Daoy (cell line): ENCODE data around the gene OR5H2. TPM values are rescaled to one million over a fixed set of nuclear protein-coding genes. Genes with fewer than 3 reads are reported as not detected.
"Not testable (repeated sequence)": the region's sequence is repeated elsewhere in the genome, so short reads cannot be mapped to it uniquely, and the experiment has no call there.

ENCODE experiments used
- DNase-seq: peaks from one replicate; pipeline ENCODE4 v3.0.0-alpha.2; 2015; ENCODE audit warnings: low read depth
- total RNA-seq: library from RNA; depleted of rRNA; stranded (reverse); fragments of >200 nt; shearing (Covaris generic); gene quantifications from 2 replicates; pipeline ENCODE4 v1.2.3, GENCODE V29; 2014; rRNA removed

Gene OR5H2
- not detected in 2 replicates for total RNA-seq

GRCh38 chr3:98282205-98282604, at the start of gene OR5H2:
Gene OR5H2, plus strand, starts transcription at chr3:98282505. Its CDS starts 398 bp downstream, at chr3:98282903.
- no peak for DNase-seq

DNA sequence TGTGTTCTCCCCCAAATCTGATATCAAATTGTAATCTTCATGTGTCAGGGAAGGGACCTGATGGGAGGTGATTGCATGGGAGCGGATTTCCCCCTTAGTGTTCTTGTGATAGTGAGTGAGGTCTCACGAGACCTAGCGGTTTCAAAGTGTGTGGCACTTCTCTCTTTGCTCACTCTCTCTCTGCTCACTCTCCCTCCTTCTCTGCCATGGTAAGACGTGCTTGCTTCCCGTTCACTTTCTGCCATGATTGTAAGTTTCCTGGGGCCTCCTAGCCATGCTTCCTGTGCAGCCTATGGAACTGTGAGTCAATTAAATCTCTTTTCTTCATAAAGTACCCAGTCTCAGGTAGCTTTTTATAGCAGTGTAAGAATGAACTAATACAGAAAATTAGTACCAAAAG, 48.8 kb upstream of the OR5H2 start:
- no peak for DNase-seq

DNA sequence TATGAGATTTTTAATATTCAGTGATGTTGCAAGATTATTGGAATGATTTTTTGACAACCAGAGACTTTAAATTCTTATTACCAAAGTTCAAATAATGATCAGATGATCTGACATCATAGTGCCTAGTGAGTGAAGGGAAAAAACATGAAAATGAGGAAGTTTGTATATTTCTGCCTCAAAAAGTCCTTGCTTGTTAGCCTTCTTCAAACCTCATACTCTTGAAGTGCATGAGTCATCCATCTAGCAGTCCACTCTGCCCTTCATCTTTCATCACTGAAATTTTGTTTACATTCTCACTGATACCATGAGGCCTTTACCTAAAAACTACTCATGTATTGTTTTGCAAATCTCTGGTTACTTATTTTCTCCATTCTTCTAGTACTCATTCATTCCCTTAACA, 42.2 kb upstream of the OR5H2 start:
- DNase-seq = no peak

- DNase-seq = no peak
Measured at GRCh38 chr3:98242155-98242554, 40.1 kb upstream of the OR5H2 start.

DNA sequence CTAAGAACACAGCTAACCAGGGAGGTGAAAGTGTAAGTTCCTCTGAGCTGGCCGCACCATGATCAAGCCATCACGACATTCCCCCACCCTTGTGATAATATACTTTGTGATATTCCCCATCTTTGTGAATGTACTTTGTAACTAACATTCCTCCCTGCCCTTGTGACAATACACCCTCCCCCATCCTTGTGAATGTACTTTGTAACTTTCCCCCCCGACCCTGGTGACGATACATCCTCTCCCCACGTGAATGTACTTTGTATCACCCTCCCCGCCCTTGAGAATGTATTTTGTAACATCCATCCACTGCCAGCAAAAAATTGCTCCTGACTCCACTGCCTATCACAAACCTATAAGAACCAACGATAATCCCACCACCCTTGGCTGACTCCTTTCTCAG, 38.5 kb upstream of the OR5H2 start:
- DNase-seq = no peak

- DNase-seq = peak; percentile 39
Measured at GRCh38 chr3:98246142-98246541, 36.2 kb upstream of the OR5H2 start.

- not testable (repeated sequence) for DNase-seq
Measured at GRCh38 chr3:98256026-98256425, 26.3 kb upstream of the OR5H2 start.

- DNase-seq = no peak
Measured at GRCh38 chr3:98259707-98260106, 22.6 kb upstream of the OR5H2 start.

DNA sequence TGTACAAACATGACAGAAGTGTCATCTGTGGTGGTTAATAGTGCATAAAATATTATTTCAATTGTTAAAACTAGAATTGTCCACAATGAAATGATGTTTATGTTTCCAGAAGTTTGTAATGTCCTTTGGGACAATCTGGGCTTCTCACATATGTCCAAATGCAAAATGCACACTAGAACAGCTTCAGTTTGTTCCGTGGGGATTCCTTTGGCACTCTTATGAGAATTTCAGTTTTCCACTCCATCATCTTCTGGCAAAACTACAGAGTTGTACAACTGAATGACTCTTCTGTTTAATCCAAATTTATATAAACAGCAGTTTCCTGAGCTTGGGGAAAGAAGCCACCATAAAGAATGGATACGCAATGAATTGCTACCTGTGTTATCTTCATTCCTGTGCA, 20.3 kb upstream of the OR5H2 start:
- DNase-seq = no peak

GRCh38 chr3:98263944-98264343, 18.4 kb upstream of the OR5H2 start, which contains the start of gene OR5H6:
Gene OR5H6, plus strand, starts transcription at chr3:98264244. Its CDS starts 89 bp downstream, at chr3:98264333.
- DNase-seq = no peak

DNA sequence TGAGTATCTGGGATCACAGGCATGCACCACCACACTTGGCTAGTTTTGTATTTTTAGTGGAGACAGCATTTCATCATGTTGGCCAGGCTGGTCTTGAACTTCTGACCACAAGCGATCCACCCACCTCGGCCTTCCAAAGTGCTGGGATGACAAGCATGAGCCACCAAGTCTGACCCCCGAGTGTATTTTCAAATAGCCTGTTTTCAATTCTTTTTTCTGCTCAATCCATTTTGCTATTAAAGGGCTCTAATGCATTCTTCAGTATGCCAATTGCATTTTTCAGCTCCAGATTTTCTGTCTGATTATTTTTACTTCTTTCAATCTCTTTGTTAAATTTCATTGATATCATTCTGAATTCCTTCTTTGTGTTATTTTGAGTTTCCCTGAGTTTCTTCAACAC, 12.5 kb upstream of the OR5H2 start:
- DNase-seq = no peak

DNA sequence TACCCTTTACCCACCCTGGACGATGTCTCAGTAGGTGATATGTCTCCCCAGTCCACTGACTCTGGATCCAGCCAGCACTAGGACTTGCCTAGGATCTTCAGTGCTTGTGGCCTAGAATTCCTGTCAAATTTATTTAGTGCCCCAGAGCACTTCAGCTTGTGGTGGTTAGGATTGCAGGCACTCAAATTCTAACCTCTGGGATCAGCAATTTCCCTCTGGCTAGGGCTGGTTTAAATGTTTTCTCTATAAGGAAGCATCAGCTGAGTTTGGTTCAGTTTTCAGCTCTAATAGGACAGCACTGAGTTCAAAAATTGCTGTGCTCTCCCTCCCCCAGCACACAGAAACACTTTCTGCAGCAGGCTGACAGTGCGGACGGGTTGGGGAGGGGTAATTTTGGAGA, 10.2 kb upstream of the OR5H2 start:
- DNase-seq = no peak

DNA sequence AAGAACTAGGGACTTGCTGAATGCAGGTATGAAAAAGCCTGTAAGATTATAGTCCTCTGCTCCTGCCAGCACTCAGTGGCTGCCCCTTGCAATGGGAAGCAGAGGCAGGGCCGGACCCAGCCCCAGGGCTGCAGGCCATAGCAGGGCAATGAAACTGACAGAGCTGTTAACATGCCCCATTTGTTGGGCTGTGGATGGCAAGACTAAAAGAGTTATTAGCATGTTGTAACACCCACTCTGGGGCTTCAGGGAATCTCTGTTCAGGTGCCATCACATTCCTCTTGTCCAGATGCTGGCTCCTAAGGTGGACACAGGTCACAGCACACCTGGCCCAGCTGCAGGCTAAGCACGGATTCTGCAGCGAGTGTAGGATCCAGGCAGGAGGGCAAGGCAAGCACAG, 7.4 kb upstream of the OR5H2 start:
- no peak for DNase-seq

DNA sequence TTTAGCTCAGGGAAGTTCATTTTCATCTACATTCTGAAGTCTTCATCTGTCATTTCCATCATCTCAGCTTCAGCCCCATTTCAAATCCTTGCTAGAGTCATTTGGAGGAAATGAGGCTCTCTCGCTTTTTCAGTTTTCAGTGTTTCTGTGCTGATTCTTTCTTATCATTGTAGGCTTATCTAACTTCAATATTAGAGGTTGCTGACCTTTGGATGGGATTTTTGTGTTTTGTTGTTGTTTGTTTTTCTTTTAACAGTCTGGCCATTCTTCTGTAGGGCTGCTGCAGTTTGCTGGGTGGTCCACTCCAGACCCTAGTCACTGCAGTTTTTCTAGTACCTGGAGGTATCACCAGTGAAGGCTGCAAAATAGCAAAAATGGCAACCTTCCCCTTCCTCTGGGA, 8.6 kb downstream of the OR5H2 start:
- no peak for DNase-seq

DNA sequence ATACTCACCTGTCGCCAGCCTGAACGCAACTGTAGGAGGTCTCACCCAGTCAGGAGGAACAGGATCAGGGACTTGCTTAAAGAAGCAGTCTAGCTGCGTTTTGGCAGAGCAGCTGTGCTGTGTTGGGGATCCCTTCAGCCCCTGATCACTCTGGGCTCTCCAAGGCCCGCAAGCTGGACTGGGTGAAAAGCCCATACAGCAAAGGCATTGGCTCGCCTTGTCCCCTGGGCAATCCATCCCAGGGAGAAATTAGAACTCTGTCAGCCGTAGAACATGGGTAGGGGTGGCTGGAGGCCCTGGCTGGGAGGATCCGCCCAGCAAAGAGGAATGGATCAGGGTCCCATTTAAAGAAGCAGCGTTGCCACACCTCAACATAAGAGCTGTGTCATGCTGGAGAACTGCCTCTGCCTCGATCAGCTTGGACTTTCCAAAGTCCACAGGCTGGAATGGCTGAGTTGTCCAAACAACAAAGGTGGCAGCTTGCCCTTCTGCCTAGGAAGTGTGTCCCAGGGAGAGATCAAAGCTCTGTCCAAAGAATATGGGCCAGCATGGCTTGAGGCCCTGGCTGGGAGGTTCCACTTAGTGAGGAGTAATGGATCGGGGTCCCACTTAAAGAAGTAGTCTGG, 9.1 kb downstream of the OR5H2 start:
- DNase-seq = no peak

DNA sequence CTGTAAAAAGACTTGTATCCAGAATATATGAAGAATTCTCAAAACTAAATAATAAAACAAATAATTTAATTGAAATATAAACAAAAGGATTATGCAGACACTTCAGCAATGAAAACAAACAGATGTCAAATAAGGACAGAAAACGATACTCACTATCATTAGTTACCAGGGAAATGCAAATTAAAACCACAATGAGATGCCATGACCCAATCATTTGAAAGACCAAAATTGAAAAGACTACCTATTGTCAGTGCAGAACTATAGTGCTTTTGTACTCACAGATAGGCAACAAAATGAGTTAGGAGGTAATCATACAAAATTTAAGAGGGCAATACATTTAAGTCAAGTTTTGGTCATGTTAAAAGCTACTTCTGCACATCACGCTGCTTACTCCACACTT, 39.8 kb downstream of the OR5H2 start:
- DNase-seq = no peak

GRCh38 chr3:98322686-98323085, 40.4 kb downstream of the OR5H2 start:
- DNase-seq = no peak

DNA sequence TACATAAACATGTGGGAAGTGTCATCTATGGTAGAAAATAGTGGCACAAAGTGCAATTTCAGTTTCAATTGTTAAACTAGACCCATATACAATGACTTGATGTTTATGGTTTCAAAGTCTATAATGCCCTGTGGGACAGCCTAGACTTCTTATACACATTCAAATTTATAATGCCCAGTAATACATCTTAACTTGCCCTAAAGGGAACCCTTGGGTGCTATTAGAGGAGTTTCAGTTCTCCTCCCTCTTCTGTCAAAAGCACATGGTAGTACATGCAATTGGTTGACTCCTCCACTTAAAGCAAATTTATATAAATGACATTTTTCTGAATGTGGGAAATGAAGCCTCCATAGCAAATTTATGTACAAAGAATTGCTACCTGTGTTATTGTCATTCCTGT, 41.1 kb downstream of the OR5H2 start:
- DNase-seq = no peak

DNA sequence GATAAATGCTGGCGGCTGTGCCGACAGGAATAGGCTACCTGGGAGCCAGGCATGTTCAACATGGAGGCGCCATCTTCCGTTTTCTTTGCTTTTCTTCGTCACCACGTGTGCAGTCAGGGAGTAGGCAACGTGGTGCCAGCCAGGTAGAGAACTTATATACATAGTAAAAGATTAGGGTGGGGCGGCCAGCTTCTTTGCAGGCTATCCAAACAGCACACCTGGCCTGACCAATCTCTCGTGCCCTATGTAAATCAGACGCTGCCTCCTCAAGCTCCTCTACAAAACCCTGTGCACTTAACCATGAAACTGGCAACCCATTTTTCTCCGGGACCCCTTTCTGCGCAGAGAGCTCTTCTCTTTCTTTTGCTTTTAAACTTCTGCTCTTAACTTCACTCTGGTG, 42.8 kb downstream of the OR5H2 start:
- no peak for DNase-seq

GRCh38 chr3:98326105-98326893, 44.0 kb downstream of the OR5H2 start:
- no peak for DNase-seq

- DNase-seq = no peak
Measured at GRCh38 chr3:98326945-98327344, 44.6 kb downstream of the OR5H2 start.

GRCh38 chr3:98328933-98329332, 46.6 kb downstream of the OR5H2 start:
- DNase-seq = no peak

- peak; percentile 44 for DNase-seq
Measured at GRCh38 chr3:98329392-98330124, 47.3 kb downstream of the OR5H2 start.
